OCI-LY3 (cell line): ENCODE data around the gene HAPLN3.

ENCODE experiments used
- H2AFZ ChIP-seq: fragments of 200-600, 300-600 bp; shearing (Covaris generic); 2 replicates; pipeline ENCODE4 v1.6.0; 2014; ENCODE audit warnings: antibody characterized with exemption, low read depth, low read length
- H3K27ac ChIP-seq: fragments of 200-600, 300-600 bp; sonication (generic); 2 replicates; pipeline ENCODE4 v1.5.1; 2014; ENCODE audit warnings: mild to moderate bottlenecking, low read length, moderate library complexity, mixed read lengths
- H3K27me3 ChIP-seq: fragments of 200-600, 300-600 bp; sonication (generic); 2 replicates; pipeline ENCODE4 v1.6.1; 2014; ENCODE audit warnings: low read depth, low read length, mixed read lengths
- H3K36me3 ChIP-seq: fragments of 200-600, 300-600 bp; sonication (generic); replicated peaks from 2 replicates; pipeline ENCODE3; 2014; ENCODE audit warnings: low read depth, low read length, mixed read lengths
- H3K4me1 ChIP-seq: fragments of 300-600, 200-600 bp; sonication (generic); 2 replicates; pipeline ENCODE4 v1.6.1; 2014; ENCODE audit warnings: low read length, mixed read lengths
- H3K4me2 ChIP-seq: fragments of 200-600, 300-600 bp; sonication (generic); 2 replicates; pipeline ENCODE4 v1.6.1; 2014; ENCODE audit warnings: low read length, mixed read lengths
- H3K4me3 ChIP-seq: fragments of 300-600, 200-600 bp; sonication (generic); 2 replicates; pipeline ENCODE4 v1.5.1; 2014; ENCODE audit warnings: antibody characterized with exemption, mild to moderate bottlenecking, low read length, moderate library complexity
- H3K79me2 ChIP-seq: fragments of 300-600, 200-600 bp; shearing (Covaris generic); 2 replicates; pipeline ENCODE4 v1.6.1; 2014; ENCODE audit warnings: mild to moderate bottlenecking, low read length, mixed read lengths
- H3K9ac ChIP-seq: fragments of 300-600, 200-600 bp; shearing (Covaris generic); 2 replicates; pipeline ENCODE4 v1.6.0; 2014; ENCODE audit warnings: mild to moderate bottlenecking, low read length, moderate library complexity
- H3K9me3 ChIP-seq: fragments of 200-600, 300-600 bp; shearing (Covaris generic); 2 replicates; pipeline ENCODE4 v1.6.1; 2014; ENCODE audit warnings: low read length, mixed read lengths; ENCODE audit not compliant: insufficient read depth
- H4K20me1 ChIP-seq: fragments of 200-600, 300-600 bp; sonication (generic); 2 replicates; pipeline ENCODE4 v1.6.1; 2016; ENCODE audit warnings: low read length, mixed read lengths; ENCODE audit not compliant: insufficient read depth
- EZH2phosphoT487 ChIP-seq: fragments of 200-600 bp; shearing (Covaris generic); IDR thresholded peaks from 2 replicates; pipeline ENCODE4 v1.6.1; 2018; ENCODE audit warnings: antibody characterized with exemption, mixed run types, low read depth
- TF ChIP-seq, protein P1 (sequence below): fragments of 200-600, 300-600 bp; sonication (generic); IDR thresholded peaks from 2 replicates; pipeline ENCODE4 v1.5.1; 2014; ENCODE audit warnings: antibody characterized with exemption, low read length, low read depth

The HAPLN3 gene

DNA sequence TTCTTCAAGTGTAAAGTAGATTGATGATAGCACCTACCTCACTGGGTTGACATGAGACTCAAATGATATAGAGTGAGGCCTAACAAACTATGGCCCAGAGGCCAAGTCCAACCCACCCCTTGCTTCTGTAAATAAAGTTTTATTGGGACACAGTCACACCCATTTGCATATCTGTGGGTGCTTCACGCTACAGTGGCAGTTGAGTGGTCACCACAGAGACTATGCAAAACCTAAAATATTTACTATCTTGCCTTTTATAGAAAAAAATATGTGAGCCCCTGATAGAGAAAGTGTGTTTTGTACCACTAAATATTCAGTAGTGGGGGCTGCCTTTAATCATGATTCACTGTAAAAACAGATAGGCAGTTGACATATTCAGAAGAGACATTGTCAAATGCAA lies 54.1 kb downstream of the HAPLN3 start:
- Histone ChIP-seq H3K9ac (no peak overlapping the region), H2AFZ (no peak overlapping the region), H4K20me1 (no peaks in the 10 kb centered on the region), H3K27ac (no peak overlapping the region), H3K9me3 (no peaks in the 10 kb centered on the region), H3K36me3 (no peaks in the 10 kb centered on the region), H3K27me3 (no peaks in the 10 kb centered on the region), H3K79me2 (no peaks in the 10 kb centered on the region), H3K4me3 (no peak overlapping the region), H3K4me2 (no peak overlapping the region), H3K4me1 (peaks cover 10% of the 10 kb centered on the region)
- TF ChIP-seq EZH2phosphoT487: no peak
- TF ChIP-seq, protein P1, sequence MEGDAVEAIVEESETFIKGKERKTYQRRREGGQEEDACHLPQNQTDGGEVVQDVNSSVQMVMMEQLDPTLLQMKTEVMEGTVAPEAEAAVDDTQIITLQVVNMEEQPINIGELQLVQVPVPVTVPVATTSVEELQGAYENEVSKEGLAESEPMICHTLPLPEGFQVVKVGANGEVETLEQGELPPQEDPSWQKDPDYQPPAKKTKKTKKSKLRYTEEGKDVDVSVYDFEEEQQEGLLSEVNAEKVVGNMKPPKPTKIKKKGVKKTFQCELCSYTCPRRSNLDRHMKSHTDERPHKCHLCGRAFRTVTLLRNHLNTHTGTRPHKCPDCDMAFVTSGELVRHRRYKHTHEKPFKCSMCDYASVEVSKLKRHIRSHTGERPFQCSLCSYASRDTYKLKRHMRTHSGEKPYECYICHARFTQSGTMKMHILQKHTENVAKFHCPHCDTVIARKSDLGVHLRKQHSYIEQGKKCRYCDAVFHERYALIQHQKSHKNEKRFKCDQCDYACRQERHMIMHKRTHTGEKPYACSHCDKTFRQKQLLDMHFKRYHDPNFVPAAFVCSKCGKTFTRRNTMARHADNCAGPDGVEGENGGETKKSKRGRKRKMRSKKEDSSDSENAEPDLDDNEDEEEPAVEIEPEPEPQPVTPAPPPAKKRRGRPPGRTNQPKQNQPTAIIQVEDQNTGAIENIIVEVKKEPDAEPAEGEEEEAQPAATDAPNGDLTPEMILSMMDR: no peak

DNA sequence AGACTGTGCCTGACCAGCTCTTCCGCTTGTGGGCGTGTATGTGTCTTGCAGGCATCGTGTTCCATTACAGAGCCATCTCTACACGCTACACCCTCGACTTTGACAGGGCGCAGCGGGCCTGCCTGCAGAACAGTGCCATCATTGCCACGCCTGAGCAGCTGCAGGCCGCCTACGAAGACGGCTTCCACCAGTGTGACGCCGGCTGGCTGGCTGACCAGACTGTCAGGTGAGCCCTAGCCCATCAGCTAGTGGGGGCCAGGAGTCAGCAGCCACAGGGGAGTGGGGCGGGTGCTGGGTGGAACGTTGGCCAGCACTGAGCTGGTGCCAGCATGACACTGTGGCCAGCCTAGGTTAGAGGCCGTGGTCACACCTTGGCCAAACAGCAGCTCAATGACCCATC lies 55.4 kb downstream of the HAPLN3 start:
- TF ChIP-seq, protein P1: no peak
- no peak for TF ChIP-seq EZH2phosphoT487
- Histone ChIP-seq H4K20me1 (no peaks in the 10 kb centered on the region), H3K9me3 (no peaks in the 10 kb centered on the region), H3K27me3 (no peaks in the 10 kb centered on the region), H3K79me2 (no peaks in the 10 kb centered on the region), H3K4me1 (peaks cover 7% of the 10 kb centered on the region), H3K36me3 (no peaks in the 10 kb centered on the region), H3K27ac (no peak overlapping the region), H3K4me2 (no peak overlapping the region), H3K4me3 (no peak overlapping the region), H3K9ac (no peak overlapping the region), H2AFZ (no peak overlapping the region)

DNA sequence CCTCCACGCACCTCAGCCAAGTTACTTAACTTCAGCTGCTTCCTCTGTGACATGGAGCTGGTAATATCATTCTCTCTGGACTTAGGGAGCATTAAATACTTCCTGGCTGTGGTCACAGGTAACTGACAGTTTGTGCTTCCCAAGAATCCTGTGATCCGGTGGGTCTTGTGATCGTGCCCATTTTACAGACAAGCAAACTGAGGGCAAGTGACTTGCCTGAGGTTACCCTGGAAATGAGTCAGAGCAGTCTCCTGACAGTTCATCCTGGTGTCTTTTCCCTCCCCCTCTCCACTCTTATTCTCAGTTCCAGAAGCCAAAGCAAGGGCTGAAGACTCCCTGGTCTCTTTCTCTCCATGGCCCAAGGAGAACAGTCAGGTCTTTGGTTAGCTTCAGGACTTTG lies 56.2 kb downstream of the HAPLN3 start:
- peaks cover 3% of the 10 kb centered on the region; the same call in 1 of the 2 replicates for H3K4me1 ChIP-seq
- H3K27ac ChIP-seq: no peak overlapping the region
- H3K4me2 ChIP-seq: no peak overlapping the region
- TF ChIP-seq, protein P1: no peak
- TF ChIP-seq EZH2phosphoT487: no peak
- H3K9ac ChIP-seq: no peak overlapping the region
- H4K20me1 ChIP-seq: no peaks in the 10 kb centered on the region
- no peaks in the 10 kb centered on the region for H3K36me3 ChIP-seq
- H3K9me3 ChIP-seq: no peaks in the 10 kb centered on the region
- H3K79me2 ChIP-seq: no peaks in the 10 kb centered on the region
- H2AFZ ChIP-seq: no peak overlapping the region
- no peak overlapping the region for H3K4me3 ChIP-seq
- H3K27me3 ChIP-seq: no peaks in the 10 kb centered on the region

DNA sequence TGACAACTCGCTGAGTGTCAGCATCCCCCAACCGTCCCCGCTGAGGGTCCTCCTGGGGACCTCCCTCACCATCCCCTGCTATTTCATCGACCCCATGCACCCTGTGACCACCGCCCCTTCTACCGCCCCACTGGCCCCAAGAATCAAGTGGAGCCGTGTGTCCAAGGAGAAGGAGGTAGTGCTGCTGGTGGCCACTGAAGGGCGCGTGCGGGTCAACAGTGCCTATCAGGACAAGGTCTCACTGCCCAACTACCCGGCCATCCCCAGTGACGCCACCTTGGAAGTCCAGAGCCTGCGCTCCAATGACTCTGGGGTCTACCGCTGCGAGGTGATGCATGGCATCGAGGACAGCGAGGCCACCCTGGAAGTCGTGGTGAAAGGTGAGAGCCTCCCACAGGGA lies 56.7 kb downstream of the HAPLN3 start:
- Histone ChIP-seq H3K36me3 (no peaks in the 10 kb centered on the region), H3K79me2 (no peaks in the 10 kb centered on the region), H3K4me2 (no peak overlapping the region), H3K27me3 (no peaks in the 10 kb centered on the region), H3K4me1 (peaks cover 3% of the 10 kb centered on the region; the same call in 1 of the 2 replicates), H4K20me1 (no peaks in the 10 kb centered on the region), H3K9ac (no peak overlapping the region), H3K27ac (no peak overlapping the region), H3K4me3 (no peak overlapping the region), H3K9me3 (no peaks in the 10 kb centered on the region), H2AFZ (no peak overlapping the region)
- TF ChIP-seq EZH2phosphoT487: no peak
- TF ChIP-seq, protein P1: no peak
